Mucosa of rectum (tissue), 2 donors: ENCODE results near the gene CRTAC1.

Experiments used
- H3K27ac ChIP-seq, 2 donors: one replicate each; pipeline ENCODE4 v1.7.0; 2013; ENCODE audit warnings: inconsistent platforms in 2 of 2, low read depth in 2 of 2, low read length in 2 of 2
- H3K27me3 ChIP-seq, 2 donors: one replicate each; pipeline ENCODE4 v1.7.0; 2013; ENCODE audit warnings: low read length in 2 of 2; ENCODE audit not compliant: control insufficient read depth in 2 of 2, insufficient read depth in 2 of 2
- H3K36me3 ChIP-seq, 2 donors: one replicate each; pipeline ENCODE4 v1.7.0; 2013; ENCODE audit warnings: low read length in 2 of 2; ENCODE audit not compliant: control insufficient read depth in 2 of 2, insufficient read depth in 2 of 2
- H3K4me1 ChIP-seq, 2 donors: one replicate each; pipeline ENCODE4 v1.7.0; 2013; ENCODE audit warnings: low read length in 2 of 2, mild to moderate bottlenecking in 1 of 2; ENCODE audit not compliant: control insufficient read depth in 2 of 2, insufficient read depth in 2 of 2
- H3K4me3 ChIP-seq, 2 donors: one replicate each; pipeline ENCODE4 v1.7.0; 2013; ENCODE audit warnings: low read length in 2 of 2
- H3K9ac ChIP-seq, 2 donors: one replicate each; pipeline ENCODE4 v1.7.0; 2013; ENCODE audit warnings: low read length in 2 of 2, low read depth in 1 of 2, mild to moderate bottlenecking in 1 of 2
- H3K9me3 ChIP-seq, 2 donors: one replicate each; pipeline ENCODE4 v1.7.0; 2013; ENCODE audit warnings: low read length in 2 of 2; ENCODE audit not compliant: control insufficient read depth in 2 of 2
- donor health status: healthy.
- donor health status: Normal muscosa, but diverticular disease.

The CRTAC1 gene

DNA sequence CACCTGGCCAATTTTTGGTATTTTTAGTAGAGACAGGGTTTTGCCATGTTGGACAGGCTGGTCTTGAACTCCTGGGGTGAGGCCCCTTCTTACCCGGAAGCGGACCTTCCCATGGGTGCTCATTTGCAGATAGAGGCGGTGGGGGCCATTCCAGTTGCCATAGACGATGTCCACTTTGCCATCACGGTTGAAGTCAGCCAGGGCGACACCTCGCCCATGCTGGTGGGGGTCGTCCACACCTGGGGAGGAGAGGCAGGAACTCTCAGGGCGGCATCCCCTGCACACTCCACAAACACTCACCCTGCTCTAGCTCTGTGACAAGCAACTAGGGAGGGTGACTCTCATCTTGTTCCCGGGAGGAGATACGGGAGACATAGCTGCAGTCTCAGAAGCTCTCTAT lies 125.8 kb downstream of the CRTAC1 start:
- H3K27ac ChIP-seq: no peak overlapping the region
- H3K36me3 ChIP-seq: no peaks in the 10 kb centered on the region
- no peaks in the 10 kb centered on the region for H3K27me3 ChIP-seq
- H3K4me1 ChIP-seq: no peaks in the 10 kb centered on the region
- no peak overlapping the region for H3K4me3 ChIP-seq
- H3K9ac ChIP-seq: no peak overlapping the region
- H3K9me3 ChIP-seq: no peaks in the 10 kb centered on the region

GRCh38 chr10:97904018-97904381 lies 126.4 kb downstream of the CRTAC1 start:
- Histone ChIP-seq H3K4me1 (no peaks in the 10 kb centered on the region), H3K36me3 (no peaks in the 10 kb centered on the region), H3K9ac (no peak overlapping the region), H3K9me3 (no peaks in the 10 kb centered on the region), H3K4me3 (no peak overlapping the region), H3K27me3 (no peaks in the 10 kb centered on the region), H3K27ac (no peak overlapping the region)

- H3K4me3 ChIP-seq: no peak overlapping the region
- H3K9me3 ChIP-seq: no peaks in the 10 kb centered on the region
- H3K4me1 ChIP-seq: no peaks in the 10 kb centered on the region
- H3K27ac ChIP-seq: no peak overlapping the region
- no peak overlapping the region for H3K9ac ChIP-seq
- H3K27me3 ChIP-seq: no peaks in the 10 kb centered on the region
- no peaks in the 10 kb centered on the region for H3K36me3 ChIP-seq
These were observed 127.0 kb downstream of the CRTAC1 start for GRCh38 chr10:97903128-97904017.

DNA sequence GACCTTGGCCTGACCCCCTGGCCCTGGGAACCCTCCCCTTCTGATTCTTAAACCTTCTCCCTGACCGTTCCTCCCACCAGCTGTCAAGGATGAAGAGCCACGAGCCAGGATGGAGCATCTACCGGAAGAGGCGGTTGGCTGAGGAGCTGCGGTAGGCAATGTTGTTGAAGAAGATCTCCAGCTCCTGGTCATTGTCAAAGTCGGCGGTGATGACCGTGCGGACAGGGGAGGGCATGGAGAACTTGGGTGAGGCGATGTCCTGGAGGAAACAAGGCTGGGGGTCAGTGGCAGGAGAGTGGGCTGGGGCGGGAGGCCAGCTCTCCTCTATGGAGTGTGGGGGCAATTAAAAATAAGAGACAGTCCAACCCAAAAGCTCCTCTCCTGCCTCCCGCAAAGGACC lies 129.0 kb downstream of the CRTAC1 start:
- Histone ChIP-seq H3K36me3 (no peaks in the 10 kb centered on the region), H3K4me1 (no peaks in the 10 kb centered on the region), H3K27ac (no peak overlapping the region), H3K9ac (no peak overlapping the region), H3K9me3 (no peaks in the 10 kb centered on the region), H3K4me3 (no peak overlapping the region), H3K27me3 (no peaks in the 10 kb centered on the region)

GRCh38 chr10:97898429-97898828 lies 132.0 kb downstream of the CRTAC1 start:
- Histone ChIP-seq H3K4me1 (no peaks in the 10 kb centered on the region), H3K9ac (no peak overlapping the region), H3K9me3 (no peaks in the 10 kb centered on the region), H3K4me3 (no peak overlapping the region), H3K36me3 (no peaks in the 10 kb centered on the region), H3K27ac (no peak overlapping the region), H3K27me3 (no peaks in the 10 kb centered on the region)

DNA sequence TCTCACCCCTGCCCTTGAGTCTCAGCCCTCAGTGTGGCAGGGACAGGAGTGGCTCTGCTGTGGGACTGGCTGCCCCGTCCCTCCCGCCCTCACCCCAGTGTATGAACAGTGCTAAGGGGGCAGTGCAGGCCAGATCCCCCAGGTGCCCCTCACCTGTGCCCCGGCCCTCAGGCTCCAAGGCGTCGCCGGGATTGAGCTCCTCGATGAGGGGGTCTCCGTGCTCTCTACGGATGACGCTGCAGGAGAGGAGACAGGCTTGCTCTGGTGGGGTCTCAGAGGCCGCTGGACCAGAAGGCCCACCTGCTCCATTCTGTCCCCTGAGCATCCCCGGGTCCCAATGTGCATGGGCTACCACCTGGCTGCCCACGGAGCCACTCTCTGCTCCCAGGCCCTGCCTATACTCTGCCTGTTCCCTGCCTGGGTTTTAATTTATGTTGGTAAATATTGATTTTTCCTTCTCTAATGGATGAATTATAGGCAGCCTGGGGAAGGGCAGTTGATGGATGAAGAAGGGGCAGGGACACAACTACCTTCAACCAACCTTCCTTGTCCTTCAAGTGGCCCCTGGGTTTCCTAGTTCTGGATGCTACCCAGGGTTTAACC lies 133.6 kb downstream of the CRTAC1 start:
- Histone ChIP-seq H3K36me3 (no peaks in the 10 kb centered on the region), H3K4me3 (no peak overlapping the region), H3K27me3 (no peaks in the 10 kb centered on the region), H3K9me3 (no peaks in the 10 kb centered on the region), H3K9ac (no peak overlapping the region), H3K4me1 (no peaks in the 10 kb centered on the region), H3K27ac (no peak overlapping the region)

GRCh38 chr10:97895915-97896314 lies 134.5 kb downstream of the CRTAC1 start:
- Histone ChIP-seq H3K4me3 (no peak overlapping the region), H3K9me3 (no peaks in the 10 kb centered on the region), H3K27ac (no peak overlapping the region), H3K36me3 (no peaks in the 10 kb centered on the region), H3K9ac (no peak overlapping the region), H3K27me3 (no peaks in the 10 kb centered on the region), H3K4me1 (no peaks in the 10 kb centered on the region)

DNA sequence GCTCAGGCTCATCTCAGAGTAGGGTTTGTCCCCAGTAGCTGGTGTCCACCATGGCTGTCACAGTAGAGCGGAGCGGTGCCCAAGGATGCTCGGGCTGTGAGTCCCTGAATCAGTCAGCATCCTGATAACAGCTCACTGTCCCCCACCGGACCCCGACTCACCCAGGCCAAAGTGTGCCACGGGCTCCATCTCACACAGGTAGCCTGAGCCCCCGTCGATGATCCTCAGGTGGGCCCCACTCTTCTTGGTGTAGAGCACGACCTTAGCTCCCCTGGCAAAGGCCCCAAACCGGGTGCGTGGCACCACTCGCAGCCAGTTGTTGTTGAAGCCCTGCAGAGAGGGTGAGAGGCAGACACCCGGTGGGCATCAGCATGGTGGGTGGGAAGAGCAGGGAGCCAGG lies 135.3 kb downstream of the CRTAC1 start:
- Histone ChIP-seq H3K36me3 (no peaks in the 10 kb centered on the region), H3K9me3 (no peaks in the 10 kb centered on the region), H3K27ac (no peak overlapping the region), H3K4me1 (no peaks in the 10 kb centered on the region), H3K9ac (no peak overlapping the region), H3K27me3 (no peaks in the 10 kb centered on the region), H3K4me3 (no peak overlapping the region)

DNA sequence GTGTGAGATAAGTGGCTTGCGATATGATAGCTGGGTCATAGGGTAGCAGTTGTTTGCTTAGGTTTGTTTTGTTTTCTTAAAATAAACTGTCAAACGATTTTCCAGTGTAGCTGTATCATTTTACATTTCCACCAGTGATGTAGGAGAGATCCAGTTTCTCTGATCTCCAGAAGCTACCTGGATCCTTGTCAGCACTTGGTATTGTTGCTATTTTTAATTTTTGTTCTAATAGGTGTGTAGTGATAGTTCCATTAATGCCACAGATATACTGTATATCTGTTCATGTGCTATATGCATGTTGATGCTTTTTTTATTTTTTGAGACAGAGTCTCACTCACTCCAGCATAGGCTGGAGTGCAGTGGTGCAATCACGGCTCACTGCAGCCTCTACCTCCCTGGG lies 136.3 kb downstream of the CRTAC1 start:
- H3K27me3 ChIP-seq: peaks cover 0 to 2% of the 10 kb centered on the region in 2 donors
- no peak overlapping the region for H3K9ac ChIP-seq
- no peaks in the 10 kb centered on the region for H3K36me3 ChIP-seq
- H3K4me3 ChIP-seq: no peak overlapping the region
- H3K9me3 ChIP-seq: no peaks in the 10 kb centered on the region
- no peak overlapping the region for H3K27ac ChIP-seq
- H3K4me1 ChIP-seq: no peaks in the 10 kb centered on the region

GRCh38 chr10:97892939-97893338 lies 137.5 kb downstream of the CRTAC1 start:
- Histone ChIP-seq H3K9me3 (no peaks in the 10 kb centered on the region), H3K4me1 (no peaks in the 10 kb centered on the region), H3K9ac (no peak overlapping the region), H3K4me3 (no peak overlapping the region), H3K27me3 (peaks cover 0 to 2% of the 10 kb centered on the region in 2 donors), H3K36me3 (no peaks in the 10 kb centered on the region), H3K27ac (no peak overlapping the region)
